Measurements from ENCODE around the gene LYRM2.

The LYRM2 gene

GRCh38 chr6:89528866-89529265, 109.7 kb downstream of the LYRM2 start:
- POLR2A ChIA-PET (ENCODE audit: low non-redundant PET), result no interaction called here
- no peak for DNase-seq (ENCODE audit: low spot score)
- H3K27ac ChIP-seq, result no peak overlapping the region
- TF ChIP-seq CTCF (conservative IDR thresholded peaks at IDR 0.05; ENCODE audit: low read depth), result no peak
- CTCF ChIA-PET, result no interaction called here

GRCh38 chr6:89527634-89528033, 110.9 kb downstream of the LYRM2 start:
- TF ChIP-seq CTCF (conservative IDR thresholded peaks at IDR 0.05; ENCODE audit: low read depth), result no peak
- no peak overlapping the region for H3K27ac ChIP-seq
- ChIA-PET POLR2A (ENCODE audit: low non-redundant PET) (no interaction called here), CTCF (no interaction called here)
- peak; percentile 15 for DNase-seq (ENCODE audit: low spot score)

- POLR2A ChIA-PET (ENCODE audit: low non-redundant PET), result no interaction called here
- DNase-seq (ENCODE audit: low spot score), result no peak
- no peak for TF ChIP-seq CTCF (conservative IDR thresholded peaks at IDR 0.05; ENCODE audit: low read depth)
- no peak overlapping the region for H3K27ac ChIP-seq
- CTCF ChIA-PET, result no interaction called here
Observed at GRCh38 chr6:89526563-89526869, 112.0 kb downstream of the LYRM2 start.

GRCh38 chr6:89525786-89526562, 112.6 kb downstream of the LYRM2 start:
- no peak for TF ChIP-seq CTCF (conservative IDR thresholded peaks at IDR 0.05; ENCODE audit: low read depth)
- ChIA-PET CTCF (no interaction called here), POLR2A (ENCODE audit: low non-redundant PET) (no interaction called here)
- DNase-seq (ENCODE audit: low spot score), result no peak
- H3K27ac ChIP-seq, result no peak overlapping the region

GRCh38 chr6:89522778-89523177, 115.8 kb downstream of the LYRM2 start:
- ChIA-PET CTCF (interaction anchor here (0.5 kb wide), 2 partner anchors 211 to 1905 kb away, joined by 3 to 5 read pairs; no protein-coding TSS in a partner anchor), POLR2A (ENCODE audit: low non-redundant PET) (no interaction called here)

GRCh38 chr6:89520736-89521135, 117.8 kb downstream of the LYRM2 start:
- DNase-seq (ENCODE audit: low spot score), result no peak
- CTCF ChIA-PET, result no interaction called here
- POLR2A ChIA-PET (ENCODE audit: low non-redundant PET), result no interaction called here
- TF ChIP-seq CTCF (conservative IDR thresholded peaks at IDR 0.05; ENCODE audit: low read depth), result no peak
- no peak overlapping the region for H3K27ac ChIP-seq

More at GRCh38 chr6:89522778-89523177, 115.8 kb downstream of the LYRM2 start:
- no peak overlapping the region for H3K27ac ChIP-seq
- no peak for TF ChIP-seq CTCF (conservative IDR thresholded peaks at IDR 0.05; ENCODE audit: low read depth)
- DNase-seq (ENCODE audit: low spot score), result no peak

Measured in RWPE1 (cell line).